Activated CD4-positive, CD25-positive, alpha-beta regulatory T cell (primary cell): Measurements from ENCODE around the gene WNT2B.

Experiments used
- DNase-seq, 4 experiments: peaks; one replicate each; lab custom pipeline; 2025; lab: John Stamatoyannopoulos, UW

WNT2B gene

GRCh38 chr1:112527266-112528010 lies 18.7 kb downstream of the WNT2B start:
- DNase-seq, result no peak

GRCh38 chr1:112528076-112528475 lies 19.3 kb downstream of the WNT2B start:
- no peak for DNase-seq

- no peak for DNase-seq
Measured at GRCh38 chr1:112529301-112529700, 20.5 kb downstream of the WNT2B start.

- DNase-seq, result no peak
Measured at GRCh38 chr1:112530832-112531231, 22.1 kb downstream of the WNT2B start.

GRCh38 chr1:112532064-112532463 lies 23.3 kb downstream of the WNT2B start:
- no peak for DNase-seq

GRCh38 chr1:112533029-112533428 lies 24.3 kb downstream of the WNT2B start:
- DNase-seq, result no peak

- no peak for DNase-seq
Measured at GRCh38 chr1:112536561-112536960, 27.8 kb downstream of the WNT2B start.

- no peak for DNase-seq
Measured at GRCh38 chr1:112537456-112537855, 28.7 kb downstream of the WNT2B start.

- no peak for DNase-seq
Measured at GRCh38 chr1:112538883-112539282, 30.1 kb downstream of the WNT2B start.

- DNase-seq, result no peak
Measured at GRCh38 chr1:112540226-112540794, 31.5 kb downstream of the WNT2B start.

- no peak for DNase-seq
Measured at GRCh38 chr1:112541299-112541698, 32.5 kb downstream of the WNT2B start.

GRCh38 chr1:112542206-112542973 lies 33.6 kb downstream of the WNT2B start:
- no peak for DNase-seq

GRCh38 chr1:112544011-112544688 lies 35.4 kb downstream of the WNT2B start:
- DNase-seq, result no peak

GRCh38 chr1:112544751-112545150 lies 36.0 kb downstream of the WNT2B start:
- DNase-seq, result no peak

GRCh38 chr1:112546076-112546475 lies 37.3 kb downstream of the WNT2B start:
- no peak for DNase-seq

- no peak for DNase-seq
Measured at GRCh38 chr1:112548547-112548946, 39.8 kb downstream of the WNT2B start.

- DNase-seq, result no peak
Measured at GRCh38 chr1:112549590-112549989, 40.8 kb downstream of the WNT2B start.

- DNase-seq, result no peak
Measured at GRCh38 chr1:112554411-112554810, 45.6 kb downstream of the WNT2B start.

GRCh38 chr1:112557385-112557784 lies 48.6 kb downstream of the WNT2B start:
- DNase-seq, result no peak

GRCh38 chr1:112558634-112559033 lies 49.9 kb downstream of the WNT2B start:
- no peak for DNase-seq

GRCh38 chr1:112563341-112563740 lies 54.6 kb downstream of the WNT2B start:
- no peak for DNase-seq

- DNase-seq, result no peak
Measured at GRCh38 chr1:112564081-112564480, 55.3 kb downstream of the WNT2B start.

GRCh38 chr1:112565800-112566199 lies 57.0 kb downstream of the WNT2B start:
- DNase-seq, result no peak
